ENCODE measurements around the gene UBASH3A. TPM values are rescaled to one million over a fixed set of nuclear protein-coding genes. Genes with fewer than 3 reads are reported as not detected.

The UBASH3A gene
- total RNA-seq (not detected in 2 replicates), polyA plus RNA-seq (not detected in 2 replicates), polyA minus RNA-seq (ENCODE audit: low replicate concordance) (not detected in 2 replicates)
- not detected in 2 replicates for polyA plus RNA-seq (2012)

- H3K4me1 ChIP-seq (ENCODE audit: control insufficient read depth, extremely low read depth, insufficient read depth, low read length) = no peaks in the 10 kb centered on the region
- H3K9ac ChIP-seq (ENCODE audit: insufficient read depth, low read length) = no peak within 1 kb of the TSS
- no peak within 1 kb of the TSS for H3K27ac ChIP-seq (ENCODE audit: insufficient read depth, low read length)
- no peak within 1 kb of the TSS for H2AFZ ChIP-seq (ENCODE audit: low read length)
- H3K27me3 ChIP-seq (ENCODE audit: control insufficient read depth, insufficient read depth, low read length) = no peaks in the 10 kb centered on the region
- H3K4me3 ChIP-seq (replicated peaks in 1 of 4; ENCODE audit: control extremely low read depth in 1 of 4, insufficient read depth in 1 of 4, low read depth in 3 of 4, low read length in 4 of 4) = no peak within 1 kb of the TSS
- no peaks in the 10 kb centered on the region for H3K36me3 ChIP-seq (ENCODE audit: control insufficient read depth, insufficient read depth, low read length)
- no peaks in the 10 kb centered on the region for H4K20me1 ChIP-seq (ENCODE audit: control insufficient read depth, extremely low read depth, insufficient read depth, low read length)
- no peaks in the 10 kb centered on the region for H3K79me2 ChIP-seq (ENCODE audit: control insufficient read depth, insufficient read depth, low read length)
- TF ChIP-seq, protein P1, sequence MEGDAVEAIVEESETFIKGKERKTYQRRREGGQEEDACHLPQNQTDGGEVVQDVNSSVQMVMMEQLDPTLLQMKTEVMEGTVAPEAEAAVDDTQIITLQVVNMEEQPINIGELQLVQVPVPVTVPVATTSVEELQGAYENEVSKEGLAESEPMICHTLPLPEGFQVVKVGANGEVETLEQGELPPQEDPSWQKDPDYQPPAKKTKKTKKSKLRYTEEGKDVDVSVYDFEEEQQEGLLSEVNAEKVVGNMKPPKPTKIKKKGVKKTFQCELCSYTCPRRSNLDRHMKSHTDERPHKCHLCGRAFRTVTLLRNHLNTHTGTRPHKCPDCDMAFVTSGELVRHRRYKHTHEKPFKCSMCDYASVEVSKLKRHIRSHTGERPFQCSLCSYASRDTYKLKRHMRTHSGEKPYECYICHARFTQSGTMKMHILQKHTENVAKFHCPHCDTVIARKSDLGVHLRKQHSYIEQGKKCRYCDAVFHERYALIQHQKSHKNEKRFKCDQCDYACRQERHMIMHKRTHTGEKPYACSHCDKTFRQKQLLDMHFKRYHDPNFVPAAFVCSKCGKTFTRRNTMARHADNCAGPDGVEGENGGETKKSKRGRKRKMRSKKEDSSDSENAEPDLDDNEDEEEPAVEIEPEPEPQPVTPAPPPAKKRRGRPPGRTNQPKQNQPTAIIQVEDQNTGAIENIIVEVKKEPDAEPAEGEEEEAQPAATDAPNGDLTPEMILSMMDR (conservative IDR thresholded peaks at IDR 0.05 in 1 of 2, IDR thresholded peaks at IDR 0.05 in 1 of 2; ENCODE audit: low read depth in 1 of 2, low read length in 2 of 2) = no peak
- TF ChIP-seq EZH2 (IDR thresholded peaks at IDR 0.05; ENCODE audit: low read length, missing control alignments) = no peak
- no peak for DNase-seq (ENCODE audit: low read depth in 2 of 2)
- H3K4me2 ChIP-seq (ENCODE audit: extremely low read depth, insufficient read depth, low read length) = no peak within 1 kb of the TSS
- H3K9me3 ChIP-seq (ENCODE audit: control insufficient read depth, insufficient read depth, low read depth, low read length) = no peaks in the 10 kb centered on the region
Measured at GRCh38 chr21:42403611-42404231, at the start of gene UBASH3A. TSS of gene UBASH3A (plus strand) at chr21:42403902. CDS start at chr21:42403946, 44 bp downstream.

- no peaks in the 10 kb centered on the region for H3K9me3 ChIP-seq (ENCODE audit: control insufficient read depth, insufficient read depth, low read depth, low read length)
- no peaks in the 10 kb centered on the region for H3K36me3 ChIP-seq (ENCODE audit: control insufficient read depth, insufficient read depth, low read length)
- H3K4me3 ChIP-seq (replicated peaks in 1 of 4; ENCODE audit: control extremely low read depth in 1 of 4, insufficient read depth in 1 of 4, low read depth in 3 of 4, low read length in 4 of 4) = no peak overlapping the region
- H3K79me2 ChIP-seq (ENCODE audit: control insufficient read depth, insufficient read depth, low read length) = no peaks in the 10 kb centered on the region
- no peaks in the 10 kb centered on the region for H4K20me1 ChIP-seq (ENCODE audit: control insufficient read depth, extremely low read depth, insufficient read depth, low read length)
- H3K4me2 ChIP-seq (ENCODE audit: extremely low read depth, insufficient read depth, low read length) = no peak overlapping the region
- TF ChIP-seq, protein P1 (conservative IDR thresholded peaks at IDR 0.05 in 1 of 2, IDR thresholded peaks at IDR 0.05 in 1 of 2; ENCODE audit: low read depth in 1 of 2, low read length in 2 of 2) = no peak
- TF ChIP-seq EZH2 (IDR thresholded peaks at IDR 0.05; ENCODE audit: low read length, missing control alignments) = no peak
- no peaks in the 10 kb centered on the region for H3K4me1 ChIP-seq (ENCODE audit: control insufficient read depth, extremely low read depth, insufficient read depth, low read length)
- DNase-seq (ENCODE audit: low read depth in 2 of 2) = no peak
- no peaks in the 10 kb centered on the region for H3K27me3 ChIP-seq (ENCODE audit: control insufficient read depth, insufficient read depth, low read length)
- no peak overlapping the region for H3K27ac ChIP-seq (ENCODE audit: insufficient read depth, low read length)
- no peak overlapping the region for H2AFZ ChIP-seq (ENCODE audit: low read length)
- H3K9ac ChIP-seq (ENCODE audit: insufficient read depth, low read length) = no peak overlapping the region
Measured at GRCh38 chr21:42356046-42356445, 47.7 kb upstream of the UBASH3A start.

GRCh38 chr21:42356650-42357049 lies 47.1 kb upstream of the UBASH3A start:
- Histone ChIP-seq H3K4me3 (replicated peaks in 1 of 4; ENCODE audit: control extremely low read depth in 1 of 4, insufficient read depth in 1 of 4, low read depth in 3 of 4, low read length in 4 of 4) (no peak overlapping the region), H3K27me3 (ENCODE audit: control insufficient read depth, insufficient read depth, low read length) (no peaks in the 10 kb centered on the region), H3K79me2 (ENCODE audit: control insufficient read depth, insufficient read depth, low read length) (no peaks in the 10 kb centered on the region), H3K36me3 (ENCODE audit: control insufficient read depth, insufficient read depth, low read length) (no peaks in the 10 kb centered on the region), H3K4me1 (ENCODE audit: control insufficient read depth, extremely low read depth, insufficient read depth, low read length) (no peaks in the 10 kb centered on the region), H3K9ac (ENCODE audit: insufficient read depth, low read length) (no peak overlapping the region), H3K27ac (ENCODE audit: insufficient read depth, low read length) (no peak overlapping the region), H3K9me3 (ENCODE audit: control insufficient read depth, insufficient read depth, low read depth, low read length) (no peaks in the 10 kb centered on the region), H3K4me2 (ENCODE audit: extremely low read depth, insufficient read depth, low read length) (no peak overlapping the region), H2AFZ (ENCODE audit: low read length) (no peak overlapping the region), H4K20me1 (ENCODE audit: control insufficient read depth, extremely low read depth, insufficient read depth, low read length) (no peaks in the 10 kb centered on the region)
- DNase-seq (ENCODE audit: low read depth in 2 of 2) = no peak
- TF ChIP-seq, protein P1 (conservative IDR thresholded peaks at IDR 0.05 in 1 of 2, IDR thresholded peaks at IDR 0.05 in 1 of 2; ENCODE audit: low read depth in 1 of 2, low read length in 2 of 2) = no peak
- TF ChIP-seq EZH2 (IDR thresholded peaks at IDR 0.05; ENCODE audit: low read length, missing control alignments) = no peak
